NB4 (cell line): Measurements from ENCODE around the gene P2RX3.

Experiments
- DNase-seq: peaks from one replicate; pipeline ENCODE4 v3.0.0; 2010; ENCODE audit warnings: low read depth
- H3K4me3 ChIP-seq: one replicate; pipeline ENCODE4 v1.5.1; 2011; ENCODE audit warnings: mild to moderate bottlenecking, low read depth, low read length, moderate library complexity
- MYC ChIP-seq: IDR thresholded peaks from 2 replicates; pipeline ENCODE4 v1.6.1; 2011; ENCODE audit warnings: low read depth, low read length
- POLR2A ChIP-seq: IDR thresholded peaks from 2 replicates; pipeline ENCODE4 v1.6.1; 2011; ENCODE audit warnings: mild to moderate bottlenecking; ENCODE audit not compliant: insufficient read length; ENCODE audit errors: extremely low read depth
- TF ChIP-seq, protein P1 (sequence below): IDR thresholded peaks from 2 replicates; pipeline ENCODE4 v1.6.1; 2011; ENCODE audit warnings: low read depth, low read length
- TF ChIP-seq, protein P2 (sequence below): IDR thresholded peaks from one replicate; pipeline ENCODE4 v1.5.1; 2012; ENCODE audit warnings: low read depth, low read length

P2RX3 gene

DNA sequence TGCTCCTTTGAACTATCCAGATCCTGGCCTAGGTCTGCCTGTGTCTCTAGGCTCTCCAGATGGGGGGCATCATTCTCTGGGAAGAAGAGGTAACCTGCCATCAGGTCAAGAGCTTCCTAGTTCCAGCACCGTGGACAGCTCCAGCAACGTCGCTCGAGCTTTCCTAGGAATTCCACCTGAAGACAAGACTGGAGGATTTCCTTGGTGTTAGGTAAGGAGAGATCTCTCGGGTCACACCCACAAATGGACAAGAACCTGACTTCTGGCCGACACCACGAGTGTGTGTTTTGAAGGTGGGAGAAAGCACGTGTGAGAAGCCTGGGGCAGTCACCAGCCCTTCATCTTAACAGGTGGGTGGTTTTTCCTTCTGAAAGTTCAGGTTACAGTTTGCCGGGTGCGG, 41.6 kb downstream of the P2RX3 start:
- DNase-seq, result peak; percentile 33
- TF ChIP-seq MYC, result no peak
- TF ChIP-seq, protein P1, sequence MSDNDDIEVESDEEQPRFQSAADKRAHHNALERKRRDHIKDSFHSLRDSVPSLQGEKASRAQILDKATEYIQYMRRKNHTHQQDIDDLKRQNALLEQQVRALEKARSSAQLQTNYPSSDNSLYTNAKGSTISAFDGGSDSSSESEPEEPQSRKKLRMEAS, result no peak
- no peak overlapping the region for H3K4me3 ChIP-seq

DNA sequence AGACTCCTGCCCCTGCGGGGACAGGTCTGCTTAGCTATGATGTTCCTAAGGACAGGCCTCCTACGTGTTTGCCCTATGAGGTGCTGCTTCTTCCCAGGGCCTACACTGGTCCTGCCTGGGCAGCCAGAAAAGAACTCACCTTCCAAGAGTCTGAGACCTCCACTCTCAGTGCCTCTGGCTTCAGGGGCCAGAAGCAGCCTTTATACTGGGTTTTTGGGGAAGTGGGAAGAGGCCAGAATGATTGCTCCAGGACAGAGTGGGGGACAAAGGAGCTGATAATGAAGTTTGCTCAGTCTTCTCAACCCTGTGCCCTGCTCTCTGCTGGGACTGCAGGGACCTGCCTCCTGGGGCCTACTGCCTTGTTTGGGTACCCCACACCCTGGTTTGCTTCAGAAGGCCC, 42.8 kb downstream of the P2RX3 start, which contains the start of gene PRG3:
TSS of gene PRG3 (minus strand) at position 176 of the 400 bp plus-strand sequence. CDS start 442 bp downstream, outside the sequence.
- TF ChIP-seq MYC (no peak), POLR2A (no peak)
- TF ChIP-seq, protein P2, sequence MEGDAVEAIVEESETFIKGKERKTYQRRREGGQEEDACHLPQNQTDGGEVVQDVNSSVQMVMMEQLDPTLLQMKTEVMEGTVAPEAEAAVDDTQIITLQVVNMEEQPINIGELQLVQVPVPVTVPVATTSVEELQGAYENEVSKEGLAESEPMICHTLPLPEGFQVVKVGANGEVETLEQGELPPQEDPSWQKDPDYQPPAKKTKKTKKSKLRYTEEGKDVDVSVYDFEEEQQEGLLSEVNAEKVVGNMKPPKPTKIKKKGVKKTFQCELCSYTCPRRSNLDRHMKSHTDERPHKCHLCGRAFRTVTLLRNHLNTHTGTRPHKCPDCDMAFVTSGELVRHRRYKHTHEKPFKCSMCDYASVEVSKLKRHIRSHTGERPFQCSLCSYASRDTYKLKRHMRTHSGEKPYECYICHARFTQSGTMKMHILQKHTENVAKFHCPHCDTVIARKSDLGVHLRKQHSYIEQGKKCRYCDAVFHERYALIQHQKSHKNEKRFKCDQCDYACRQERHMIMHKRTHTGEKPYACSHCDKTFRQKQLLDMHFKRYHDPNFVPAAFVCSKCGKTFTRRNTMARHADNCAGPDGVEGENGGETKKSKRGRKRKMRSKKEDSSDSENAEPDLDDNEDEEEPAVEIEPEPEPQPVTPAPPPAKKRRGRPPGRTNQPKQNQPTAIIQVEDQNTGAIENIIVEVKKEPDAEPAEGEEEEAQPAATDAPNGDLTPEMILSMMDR, result no peak
- TF ChIP-seq, protein P1, result no peak
- H3K4me3 ChIP-seq, result no peak within 1 kb of the TSS
- no peak for DNase-seq

DNA sequence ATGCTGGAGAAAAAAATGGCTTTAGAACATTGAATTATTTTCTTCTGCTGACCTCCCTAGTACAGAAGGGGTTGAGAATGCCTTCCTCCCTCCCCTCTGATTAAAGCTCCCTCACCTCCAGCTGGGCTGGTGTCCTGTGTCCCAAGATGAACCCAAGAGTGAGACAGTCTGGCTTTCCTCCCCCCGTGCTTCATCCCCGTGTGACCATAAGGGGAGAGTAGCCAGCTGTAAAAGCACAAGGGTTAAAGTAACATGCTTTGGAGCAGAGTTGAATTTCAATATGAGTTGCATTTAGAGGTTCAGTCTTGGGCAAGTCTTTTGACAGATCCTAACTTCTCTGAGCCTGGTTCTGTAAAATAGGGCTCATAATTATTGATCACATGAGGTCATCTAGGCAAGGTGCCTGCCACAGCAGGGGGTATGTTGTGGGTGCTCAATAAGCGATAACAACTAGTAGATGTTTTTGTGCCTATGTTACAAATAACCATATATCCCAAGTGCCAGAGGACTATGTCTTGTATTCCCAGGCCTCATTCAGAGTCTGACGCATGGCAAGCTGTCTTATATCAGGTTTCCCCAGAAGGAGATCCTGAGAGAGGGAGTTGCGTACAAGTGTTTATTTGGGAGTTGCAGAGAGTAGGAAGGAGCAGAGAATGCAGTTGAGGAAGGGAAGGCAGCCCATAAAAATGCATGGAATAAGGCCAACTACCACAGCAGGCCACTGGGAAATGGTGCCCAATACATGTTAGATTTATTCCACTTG, 48.2 kb downstream of the P2RX3 start:
- peak; percentile 57 for DNase-seq
- TF ChIP-seq, protein P2, result no peak
- H3K4me3 ChIP-seq, result no peak overlapping the region

DNA sequence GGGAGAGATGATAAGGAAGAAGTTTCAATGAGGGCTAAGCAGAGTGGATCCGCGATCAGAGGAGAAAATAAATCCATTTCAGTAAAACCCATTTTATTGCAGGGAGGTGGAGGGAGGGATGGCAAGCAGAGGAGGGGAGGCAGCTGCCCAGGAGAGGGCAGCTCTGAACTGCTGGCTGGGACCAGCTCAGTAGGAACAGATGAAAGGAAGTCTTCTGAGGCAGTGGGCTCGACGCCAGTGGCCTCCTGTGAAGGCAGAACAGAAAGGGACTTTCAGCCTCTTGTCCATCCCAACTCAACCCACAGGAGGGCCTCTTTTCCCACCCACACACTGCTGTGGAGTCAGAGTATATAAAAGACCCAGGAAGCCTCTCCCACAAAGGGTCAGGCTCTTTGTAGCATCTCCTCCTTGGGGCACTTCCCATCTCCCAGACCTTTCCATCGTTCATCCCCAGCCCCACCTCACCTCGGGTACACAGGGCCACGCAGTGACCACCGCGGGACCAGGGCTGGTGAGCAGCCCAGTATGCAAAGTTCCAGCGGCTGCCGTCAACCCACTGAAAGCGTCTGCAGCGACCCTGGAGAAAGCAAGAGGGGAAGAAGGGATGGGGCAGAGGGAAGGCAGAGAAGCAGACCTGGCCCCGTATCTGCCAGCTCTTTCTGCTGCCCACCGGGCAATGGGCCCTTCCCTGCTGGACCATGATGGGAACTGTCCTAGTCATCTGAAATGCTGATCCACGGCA, 49.3 kb downstream of the P2RX3 start:
- H3K4me3 ChIP-seq, result peak overlapping the region; percentile 45
- peak; percentile 56 for DNase-seq
- TF ChIP-seq, protein P1, result no peak
- TF ChIP-seq, protein P2, result no peak
- TF ChIP-seq MYC, result no peak
- no peak for TF ChIP-seq POLR2A

DNA sequence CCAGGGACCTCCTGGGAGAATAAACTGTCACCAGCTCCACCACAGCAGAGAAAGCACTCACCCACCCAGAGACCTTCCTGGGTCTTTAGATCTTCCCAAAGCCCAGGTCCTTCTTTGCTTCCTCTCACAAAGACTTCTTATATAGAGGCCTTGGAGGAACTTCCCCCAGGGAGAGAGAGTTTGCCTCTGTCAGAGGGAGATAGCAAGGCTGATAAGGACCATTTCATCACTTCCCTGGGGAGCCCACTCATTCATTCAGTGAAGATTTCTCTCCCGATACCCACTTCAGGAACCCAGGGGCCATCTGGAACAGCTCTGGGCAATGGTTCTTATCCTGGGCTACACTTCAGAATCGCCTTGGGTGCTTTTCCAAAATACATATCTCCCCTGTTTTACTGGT, 52.4 kb downstream of the P2RX3 start, which contains the start of gene PRG2:
TSS of gene PRG2 (minus strand) at position 116 of the 400 bp plus-strand sequence. CDS start 706 bp downstream, outside the sequence.
- H3K4me3 ChIP-seq, result peak within 1 kb of the TSS; percentile 70
- TF ChIP-seq, protein P1, result no peak
- TF ChIP-seq, protein P2, result no peak

DNA sequence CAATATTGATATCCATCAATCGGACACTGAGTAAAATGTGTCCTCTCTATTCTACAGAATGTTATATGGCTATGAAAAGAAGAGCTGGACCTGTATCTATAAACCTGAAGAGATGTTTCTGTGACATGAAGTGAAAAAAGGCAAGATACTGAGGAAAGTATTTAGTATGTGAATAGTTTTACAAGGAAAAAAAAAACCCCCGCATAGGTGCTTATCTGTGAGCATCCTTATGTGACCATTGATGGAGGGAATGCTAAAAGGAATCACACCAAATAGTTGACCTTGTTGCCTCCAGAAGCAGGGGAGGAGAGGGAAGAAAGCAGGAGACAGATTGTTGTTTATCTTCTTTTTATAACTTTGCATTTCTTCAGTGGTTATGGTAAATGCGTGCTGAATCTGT, 53.0 kb downstream of the P2RX3 start:
- H3K4me3 ChIP-seq, result no peak overlapping the region
- TF ChIP-seq, protein P2, result no peak
- TF ChIP-seq MYC (no peak), POLR2A (no peak)
- TF ChIP-seq, protein P1, result no peak
- DNase-seq, result no peak

More for the DNA sequence above, 52.4 kb downstream of the P2RX3 start, which contains the start of gene PRG2:
- DNase-seq, result peak; percentile 89
